Lung (tissue), 12 donors: Measurements from ENCODE around the gene AZIN2. TPM values are rescaled to one million over a fixed set of nuclear protein-coding genes. Genes with fewer than 3 reads are reported as not detected.

Experiments
- ATAC-seq: fragments of 200-7000 bp; cut with Tn5 transposase; one replicate; pipeline ENCODE4 v1.9.1; 2020; ENCODE audit warnings: moderate number of reproducible peaks; ENCODE audit not compliant: insufficient read depth, low FRiP score
- DNase-seq, 3 donors: peaks; one replicate each; pipeline ENCODE4 v3.0.0-alpha.2; 2013 to 2017
- H3K27ac ChIP-seq, 2 donors: one replicate each; pipeline ENCODE4 v1.5.1; 2013; ENCODE audit warnings: mild to moderate bottlenecking in 2 of 2, moderate library complexity in 2 of 2, control low read depth in 1 of 2, inconsistent platforms in 1 of 2, low read depth in 1 of 2, low read length in 1 of 2
- H3K27me3 ChIP-seq, 3 donors: one replicate each; pipeline ENCODE4 v1.5.1; 2013; ENCODE audit warnings: low read length in 2 of 3; ENCODE audit not compliant: control insufficient read depth in 3 of 3, insufficient read depth in 3 of 3
- H3K36me3 ChIP-seq, 4 donors: one replicate each; pipeline ENCODE4 v1.5.1; 2013; ENCODE audit warnings: low read length in 4 of 4, mild to moderate bottlenecking in 1 of 4, moderate library complexity in 1 of 4; ENCODE audit not compliant: control insufficient read depth in 4 of 4, insufficient read depth in 4 of 4
- H3K4me1 ChIP-seq, 5 donors: one replicate each; pipeline ENCODE4 v1.5.1; 2013; ENCODE audit warnings: low read length in 5 of 5, mild to moderate bottlenecking in 2 of 5, moderate library complexity in 1 of 5; ENCODE audit not compliant: control insufficient read depth in 5 of 5, insufficient read depth in 5 of 5
- H3K4me3 ChIP-seq: one replicate; pipeline ENCODE4 v1.5.1; 2013; ENCODE audit warnings: mild to moderate bottlenecking, control low read depth, moderate library complexity
- H3K9ac ChIP-seq, 2 donors: one replicate each; pipeline ENCODE4 v1.5.1; 2013; ENCODE audit warnings: low read length in 2 of 2, control low read depth in 1 of 2; ENCODE audit not compliant: insufficient read depth in 1 of 2
- H3K9me3 ChIP-seq, 4 donors: one replicate each; pipeline ENCODE4 v1.5.1; 2013; ENCODE audit warnings: low read length in 3 of 4, mild to moderate bottlenecking in 1 of 4, moderate library complexity in 1 of 4; ENCODE audit not compliant: control insufficient read depth in 4 of 4, insufficient read depth in 3 of 4
- WGBS, 2 donors: extraction: QIAGEN DNeasy Blood & Tissue Kit; methylation state at CpG; one replicate each; pipeline ENCODE4 v1.1.7; 2013; 5-methylcytosine and 5-hydroxymethylcytosine counted together
- polyA plus RNA-seq, 2 donors: library from polyadenylated mRNA; stranded (reverse); fragments of 200-250 nt; gene quantifications; one replicate each; pipeline ENCODE4 v1.2.1, GENCODE V29; 2013
- total RNA-seq, 2 donors: library from RNA; depleted of rRNA in 1 of 2; stranded (reverse); fragments of >200 nt in 1 of 2; gene quantifications; one replicate each; pipeline ENCODE4 v1.2.1, GENCODE V29; 2014 to 2021
- TF ChIP-seq, protein P1 (sequence below): IDR thresholded peaks from 2 replicates; pipeline ENCODE4 v1.5.1; 2012; ENCODE audit warnings: mild to moderate bottlenecking; ENCODE audit errors: control extremely low read depth, extremely low read depth
- donor health status: control.
- donor health status: control.
- donor health status: Bipolar disorder and iron deficiency.
- donor health status: healthy.
- donor health status: DM: yes; HTN: yes; CAD: no.

Gene AZIN2
- total and polyA plus RNA-seq, 4 donors, result 1.2 to 12.8 (median 3.9) TPM

DNA sequence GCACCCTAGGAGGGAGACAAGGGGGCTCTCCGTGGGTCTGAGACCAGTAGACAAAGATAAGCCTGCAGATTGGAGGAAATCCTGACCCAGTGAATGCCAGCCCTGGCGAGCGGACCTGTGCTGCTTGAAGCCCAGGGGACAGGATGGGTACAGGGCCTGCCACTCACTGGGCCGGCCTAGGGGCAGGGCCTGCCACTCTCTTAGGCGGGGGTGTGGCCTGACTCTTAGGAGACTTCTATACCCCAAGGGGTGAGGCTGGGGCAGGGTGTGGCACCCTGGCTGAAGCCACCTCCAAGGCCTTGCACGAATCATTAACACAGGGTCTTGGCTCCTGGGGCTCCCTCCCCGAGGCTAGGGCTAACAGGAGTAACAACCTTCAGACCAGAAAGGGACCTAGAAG is 70.2 kb downstream of the AZIN2 start:
- Histone ChIP-seq H3K36me3 (peaks cover 0 to 15% (median 7%) of the 10 kb centered on the region in 4 donors), H3K4me3 (no peak overlapping the region), H3K4me1 (peaks cover 0 to 22% (median 10%) of the 10 kb centered on the region in 5 donors), H3K27ac (no peak overlapping the region), H3K9me3 (no peaks in the 10 kb centered on the region), H3K9ac (no peak overlapping the region), H3K27me3 (no peaks in the 10 kb centered on the region)
- TF ChIP-seq, protein P1, sequence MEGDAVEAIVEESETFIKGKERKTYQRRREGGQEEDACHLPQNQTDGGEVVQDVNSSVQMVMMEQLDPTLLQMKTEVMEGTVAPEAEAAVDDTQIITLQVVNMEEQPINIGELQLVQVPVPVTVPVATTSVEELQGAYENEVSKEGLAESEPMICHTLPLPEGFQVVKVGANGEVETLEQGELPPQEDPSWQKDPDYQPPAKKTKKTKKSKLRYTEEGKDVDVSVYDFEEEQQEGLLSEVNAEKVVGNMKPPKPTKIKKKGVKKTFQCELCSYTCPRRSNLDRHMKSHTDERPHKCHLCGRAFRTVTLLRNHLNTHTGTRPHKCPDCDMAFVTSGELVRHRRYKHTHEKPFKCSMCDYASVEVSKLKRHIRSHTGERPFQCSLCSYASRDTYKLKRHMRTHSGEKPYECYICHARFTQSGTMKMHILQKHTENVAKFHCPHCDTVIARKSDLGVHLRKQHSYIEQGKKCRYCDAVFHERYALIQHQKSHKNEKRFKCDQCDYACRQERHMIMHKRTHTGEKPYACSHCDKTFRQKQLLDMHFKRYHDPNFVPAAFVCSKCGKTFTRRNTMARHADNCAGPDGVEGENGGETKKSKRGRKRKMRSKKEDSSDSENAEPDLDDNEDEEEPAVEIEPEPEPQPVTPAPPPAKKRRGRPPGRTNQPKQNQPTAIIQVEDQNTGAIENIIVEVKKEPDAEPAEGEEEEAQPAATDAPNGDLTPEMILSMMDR, result no peak
- WGBS, 2 donors, result 81 to 89% methylated on average over 7 of the region's 7 CpGs
- DNase-seq, result no peak
- no peak for ATAC-seq

DNA sequence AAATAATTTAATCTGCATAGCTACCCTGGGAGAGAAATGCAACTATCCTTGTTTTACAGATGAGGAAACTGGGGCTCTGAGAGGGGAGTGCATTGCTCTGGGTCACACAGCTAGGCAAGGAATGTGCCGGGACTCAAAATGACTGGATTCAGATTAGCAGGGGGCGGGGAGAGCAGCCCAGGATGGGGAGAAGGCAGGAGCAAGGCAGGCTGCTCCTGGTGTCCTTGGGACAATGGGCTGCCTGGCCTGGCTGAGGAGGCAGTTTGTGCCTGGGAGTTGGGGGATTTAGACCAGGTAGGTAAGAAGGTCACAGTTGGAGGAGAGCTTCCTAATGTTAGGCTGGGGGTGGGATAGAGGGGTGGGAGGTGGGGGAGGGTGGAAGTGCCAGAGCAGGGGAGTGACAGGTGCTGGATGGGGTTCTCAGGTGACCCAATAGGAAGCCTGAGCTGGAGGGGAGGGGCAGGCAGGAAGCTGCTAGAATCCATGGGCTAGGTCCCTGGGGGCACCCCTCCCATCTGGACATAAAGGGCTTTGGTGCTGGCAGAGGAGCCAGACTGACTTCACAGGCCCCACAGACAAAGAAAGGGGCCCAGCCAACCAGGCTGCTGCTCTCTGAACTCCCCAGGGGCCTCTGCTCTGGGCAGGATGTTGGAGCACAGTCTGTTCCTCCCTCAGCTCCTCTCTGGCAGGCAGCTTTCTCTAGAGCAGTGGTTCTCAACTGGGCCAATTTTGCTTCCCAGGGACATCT is 71.9 kb downstream of the AZIN2 start:
- Histone ChIP-seq H3K27ac (peak overlapping the region in 1 of 2 donors; percentile 39), H3K4me3 (no peak overlapping the region), H3K36me3 (peaks cover 0 to 6% (median 2%) of the 10 kb centered on the region in 4 donors), H3K9ac (no peak overlapping the region), H3K9me3 (peaks cover 0 to 2% (median 0%) of the 10 kb centered on the region in 4 donors), H3K4me1 (peaks cover 0 to 25% (median 14%) of the 10 kb centered on the region in 5 donors), H3K27me3 (no peaks in the 10 kb centered on the region)
- peak in 2 of 3 donors; percentile 38 to 61 for DNase-seq
- ATAC-seq, result peak; percentile 51
- 67 to 95% methylated on average over 2 of the region's 2 CpGs for WGBS, 2 donors
- TF ChIP-seq, protein P1, result no peak

DNA sequence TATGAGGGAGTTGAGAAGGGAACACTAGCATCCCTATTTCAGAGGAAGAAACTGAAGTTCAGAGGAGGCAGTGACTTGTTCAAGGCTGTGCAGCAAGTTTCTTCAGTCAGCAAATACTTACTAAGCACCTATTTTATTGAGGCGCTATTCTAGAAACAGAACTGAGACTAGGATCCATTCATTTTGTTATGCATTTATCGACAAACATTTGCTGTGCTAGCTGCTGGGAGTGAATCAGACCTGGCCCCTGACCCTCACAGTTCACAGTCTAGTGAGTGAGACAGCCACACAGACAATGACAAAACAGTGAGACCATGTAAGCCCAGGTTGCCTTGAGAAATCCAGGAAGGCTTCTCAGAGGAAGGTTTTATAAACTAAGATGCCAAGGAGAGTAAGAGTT is 72.7 kb downstream of the AZIN2 start:
- ATAC-seq, result no peak
- TF ChIP-seq, protein P1, result no peak
- Histone ChIP-seq H3K27me3 (no peaks in the 10 kb centered on the region), H3K9me3 (peaks cover 0 to 2% (median 0%) of the 10 kb centered on the region in 4 donors), H3K36me3 (peaks cover 0 to 9% (median 7%) of the 10 kb centered on the region in 4 donors), H3K27ac (peak overlapping the region in 1 of 2 donors; percentile 39), H3K4me3 (no peak overlapping the region), H3K4me1 (peaks cover 0 to 25% (median 14%) of the 10 kb centered on the region in 5 donors), H3K9ac (no peak overlapping the region)
- no peak for DNase-seq
- 91 to 95% methylated on average over 2 of the region's 2 CpGs for WGBS, 2 donors
